PC-3 (cell line): ENCODE measurements around the gene WHRN.

Experiments used
- CTCF ChIP-seq: fragments of 300-600 bp; sonication (generic); conservative IDR thresholded peaks from 2 replicates; pipeline ENCODE4 v1.5.1; 2017; ENCODE audit warnings: antibody characterized with exemption, low read depth, mild to moderate bottlenecking, low read length
- EZH2 ChIP-seq: fragments of 300-600 bp; sonication (generic); IDR thresholded peaks from one replicate; pipeline ENCODE4 v1.6.1; 2017; ENCODE audit warnings: antibody characterized with exemption, mild to moderate bottlenecking, low read length; ENCODE audit not compliant: unreplicated experiment

DNA sequence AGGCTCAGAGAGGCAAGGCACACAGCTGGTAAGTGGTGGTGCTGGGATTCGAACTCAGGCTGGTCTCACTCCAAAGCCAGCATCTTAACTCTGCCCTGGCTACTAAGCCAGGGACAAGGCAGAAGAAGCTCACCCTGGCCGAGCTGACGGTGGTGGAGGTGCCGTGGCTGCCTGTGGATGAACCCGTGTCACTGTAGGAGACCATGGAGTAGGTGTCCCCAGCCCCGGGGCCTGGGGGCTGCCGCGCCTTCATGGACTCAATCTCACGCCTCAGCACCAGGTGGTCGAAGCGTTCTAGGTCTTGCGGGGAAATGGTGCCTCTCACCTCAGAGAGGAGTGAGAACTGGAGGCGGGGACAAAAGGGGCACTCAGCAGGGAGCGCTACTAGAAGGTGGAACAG is 82.1 kb downstream of the WHRN start:
- TF ChIP-seq CTCF (no peak), EZH2 (no peak)
